GM12864 (cell line): ENCODE results near the gene TXNDC5.

Experiments used
- DNase-seq: peaks from one replicate; pipeline ENCODE4 v3.0.0-alpha.2; 2011; ENCODE audit warnings: low read depth
- H3K4me3 ChIP-seq: 2 replicates; pipeline ENCODE4 v1.5.1; 2011; ENCODE audit warnings: mild to moderate bottlenecking, low read depth, low read length, control low read depth
- CTCF ChIP-seq: IDR thresholded peaks from 2 replicates; pipeline ENCODE4 v1.5.1; 2011; ENCODE audit warnings: low read depth, mild to moderate bottlenecking, moderate library complexity, low read length, control low read depth, inconsistent platforms; ENCODE audit errors: missing control alignments

Gene TXNDC5

GRCh38 chr6:7939864-7940228 lies 29.3 kb upstream of the TXNDC5 start:
- TF ChIP-seq CTCF: no peak
- no peak for DNase-seq
- H3K4me3 ChIP-seq: no peak overlapping the region

- no peak for TF ChIP-seq CTCF
- H3K4me3 ChIP-seq: no peak overlapping the region
- DNase-seq: no peak
Observed at GRCh38 chr6:7939184-7939863, 28.7 kb upstream of the TXNDC5 start.

GRCh38 chr6:7938562-7939183 lies 28.1 kb upstream of the TXNDC5 start:
- no peak for DNase-seq
- TF ChIP-seq CTCF: no peak
- H3K4me3 ChIP-seq: no peak overlapping the region

GRCh38 chr6:7933794-7934193 lies 23.2 kb upstream of the TXNDC5 start:
- H3K4me3 ChIP-seq: no peak overlapping the region
- TF ChIP-seq CTCF: no peak
- peak; percentile 66 for DNase-seq

- no peak for TF ChIP-seq CTCF
- H3K4me3 ChIP-seq: no peak overlapping the region
- no peak for DNase-seq
Observed at GRCh38 chr6:7932625-7933024, 22.0 kb upstream of the TXNDC5 start.

GRCh38 chr6:7924867-7925266 lies 14.3 kb upstream of the TXNDC5 start:
- TF ChIP-seq CTCF: no peak
- no peak for DNase-seq
- no peak overlapping the region for H3K4me3 ChIP-seq

- no peak for DNase-seq
- no peak overlapping the region for H3K4me3 ChIP-seq
- no peak for TF ChIP-seq CTCF
Observed at GRCh38 chr6:7922596-7922995, 12.0 kb upstream of the TXNDC5 start.
